ENCODE data around the gene ABCA2. TPM values are rescaled to one million over a fixed set of nuclear protein-coding genes. Genes with fewer than 3 reads are reported as not detected.

ABCA2 gene
- total and polyA plus RNA-seq, 2 experiments from 2014 or later: 7.0 to 16.0 TPM

GRCh38 chr9:136994180-136994887 lies 33.7 kb downstream of the ABCA2 start (continued):
- TF ChIP-seq EZH2phosphoT487 (IDR thresholded peaks at IDR 0.05; ENCODE audit: unreplicated experiment) (no peak), POLR2AphosphoS5 (IDR thresholded peaks at IDR 0.05; ENCODE audit: low read depth) (peak; percentile 43; the same call in 1 of the 2 replicates), CREB1 (CRISPR knock-in tag; IDR thresholded peaks at IDR 0.05; ENCODE audit: low read depth) (no peak)

GRCh38 chr9:136992819-136993369 lies 35.1 kb downstream of the ABCA2 start:
- H3K4me1 ChIP-seq (ENCODE audit: insufficient read depth): peaks cover 6% of the 10 kb centered on the region; the same call in 1 of the 2 replicates
- no peak overlapping the region for H3K27ac ChIP-seq (ENCODE audit: low read depth)
- H3K9me3 Mint-ChIP-seq: peaks cover 10% of the 10 kb centered on the region
- H3F3A ChIP-seq (replicated peaks; ENCODE audit: low read depth): no peaks in the 10 kb centered on the region
- no peak overlapping the region for H2AFZ ChIP-seq
- H3K27ac Mint-ChIP-seq: no peak overlapping the region
- TF ChIP-seq EZH2phosphoT487 (IDR thresholded peaks at IDR 0.05; ENCODE audit: unreplicated experiment): no peak
- TF ChIP-seq JUNB (IDR thresholded peaks at IDR 0.05; ENCODE audit: unreplicated experiment): no peak
- TF ChIP-seq REST (IDR thresholded peaks at IDR 0.05; ENCODE audit: unreplicated experiment): no peak
- no peak for TF ChIP-seq STAT1 (IDR thresholded peaks at IDR 0.05; ENCODE audit: unreplicated experiment)
- TF ChIP-seq ZNF331 (CRISPR knock-in tag; IDR thresholded peaks at IDR 0.05; ENCODE audit: low read depth): no peak
- TF ChIP-seq CTCF (conservative IDR thresholded peaks at IDR 0.05; ENCODE audit: low read depth in 2 of 2): no peak
- TF ChIP-seq CREB1 (CRISPR knock-in tag; IDR thresholded peaks at IDR 0.05; ENCODE audit: low read depth): no peak
- no peak for TF ChIP-seq ZNF114 (CRISPR knock-in tag; IDR thresholded peaks at IDR 0.05)
- peaks cover 30% of the 10 kb centered on the region for H3K27me3 Mint-ChIP-seq (ENCODE audit: insufficient read depth, low read depth, poor library complexity)
- no peaks in the 10 kb centered on the region for H3K79me2 ChIP-seq (replicated peaks; ENCODE audit: insufficient read depth)
- H4K20me1 ChIP-seq (replicated peaks; ENCODE audit: insufficient read depth): no peaks in the 10 kb centered on the region
- peaks cover 49% of the 10 kb centered on the region for H3K27me3 ChIP-seq (ENCODE audit: insufficient read depth)
- H3K36me3 ChIP-seq (ENCODE audit: insufficient read depth): no peaks in the 10 kb centered on the region
- peak overlapping the region; percentile 80 for H3K4me3 Mint-ChIP-seq
- peaks cover 3% of the 10 kb centered on the region for H3K4me1 Mint-ChIP-seq
- H3K36me3 Mint-ChIP-seq (ENCODE audit: low read depth): no peaks in the 10 kb centered on the region; the same call in 2 of the 3 replicates
- no peak for DNase-seq (ENCODE audit: low spot score)
- no peak for ATAC-seq
- peak overlapping the region; percentile 88 for H3K4me2 ChIP-seq
- H3K9me2 ChIP-seq (ENCODE audit: insufficient read depth): no peaks in the 10 kb centered on the region
- H3K4me3 ChIP-seq: peak overlapping the region; percentile 86
